Hematopoietic multipotent progenitor cell treated with erythropoietin and hydrocortisone succinate and interleukin-3 and kit ligand, for 8 days (in vitro differentiated cells): ENCODE measurements around the gene PLCB3.
A peak's percentile ranks its signal among the peaks of the same experiment; 100 is the strongest.

ENCODE experiments used
- DNase-seq: peaks from one replicate; pipeline ENCODE4 v3.0.0-alpha.2; 2015

PLCB3 gene

DNA sequence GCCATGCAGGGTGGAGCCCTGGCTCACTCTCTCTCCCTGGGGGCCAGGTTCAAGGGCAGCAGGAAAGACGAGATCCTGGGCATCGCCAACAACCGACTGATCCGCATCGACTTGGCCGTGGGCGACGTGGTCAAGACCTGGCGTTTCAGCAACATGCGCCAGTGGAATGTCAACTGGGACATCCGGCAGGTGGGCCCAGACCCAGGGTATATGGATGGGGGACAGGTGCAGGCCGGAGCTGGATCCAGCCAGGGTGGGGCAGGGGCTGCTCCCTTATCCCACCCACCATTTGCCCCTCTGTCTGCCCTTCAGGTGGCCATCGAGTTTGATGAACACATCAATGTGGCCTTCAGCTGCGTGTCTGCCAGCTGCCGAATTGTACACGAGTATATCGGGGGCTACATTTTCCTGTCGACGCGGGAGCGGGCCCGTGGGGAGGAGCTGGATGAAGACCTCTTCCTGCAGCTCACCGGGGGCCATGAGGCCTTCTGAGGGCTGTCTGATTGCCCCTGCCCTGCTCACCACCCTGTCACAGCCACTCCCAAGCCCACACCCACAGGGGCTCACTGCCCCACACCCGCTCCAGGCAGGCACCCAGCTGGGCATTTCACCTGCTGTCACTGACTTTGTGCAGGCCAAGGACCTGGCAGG is 28.2 kb upstream of the PLCB3 start:
- DNase-seq, result no peak

DNA sequence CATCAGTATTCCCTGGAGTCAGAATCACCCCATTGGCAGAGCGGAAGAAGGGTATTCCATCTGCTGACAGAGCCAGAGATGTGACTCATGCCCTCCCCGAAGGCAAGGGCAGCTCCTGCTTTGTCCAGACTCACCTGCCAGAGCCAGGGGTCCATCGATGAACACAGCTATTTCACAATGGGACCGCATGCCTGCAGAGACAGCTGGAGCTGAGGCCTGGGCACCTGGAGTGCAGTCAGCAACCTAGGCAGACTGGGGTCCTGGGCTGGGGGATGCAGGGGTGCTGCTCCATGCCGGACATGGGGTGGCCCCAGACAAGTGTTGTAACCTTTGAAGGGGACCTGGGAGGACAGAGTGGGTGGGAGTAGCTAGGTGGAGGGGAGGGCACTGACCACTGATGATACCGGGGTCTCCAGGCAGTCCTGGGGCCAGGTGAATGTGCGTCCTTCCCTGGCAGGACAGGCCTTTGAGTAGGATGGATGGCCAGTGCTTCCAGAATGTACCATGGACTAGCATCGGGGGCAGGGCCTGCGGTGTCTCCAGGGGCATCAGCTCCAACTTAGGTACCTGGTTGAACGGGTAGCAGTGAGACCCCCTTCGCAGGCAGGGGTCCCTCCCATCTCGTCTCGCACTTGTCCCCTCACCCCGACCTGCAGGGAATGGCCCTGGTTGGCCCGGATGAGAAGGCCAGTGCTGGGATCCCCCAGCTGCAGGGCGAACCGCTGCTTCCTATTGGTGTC is 27.0 kb upstream of the PLCB3 start:
- peak; percentile 5 for DNase-seq

DNA sequence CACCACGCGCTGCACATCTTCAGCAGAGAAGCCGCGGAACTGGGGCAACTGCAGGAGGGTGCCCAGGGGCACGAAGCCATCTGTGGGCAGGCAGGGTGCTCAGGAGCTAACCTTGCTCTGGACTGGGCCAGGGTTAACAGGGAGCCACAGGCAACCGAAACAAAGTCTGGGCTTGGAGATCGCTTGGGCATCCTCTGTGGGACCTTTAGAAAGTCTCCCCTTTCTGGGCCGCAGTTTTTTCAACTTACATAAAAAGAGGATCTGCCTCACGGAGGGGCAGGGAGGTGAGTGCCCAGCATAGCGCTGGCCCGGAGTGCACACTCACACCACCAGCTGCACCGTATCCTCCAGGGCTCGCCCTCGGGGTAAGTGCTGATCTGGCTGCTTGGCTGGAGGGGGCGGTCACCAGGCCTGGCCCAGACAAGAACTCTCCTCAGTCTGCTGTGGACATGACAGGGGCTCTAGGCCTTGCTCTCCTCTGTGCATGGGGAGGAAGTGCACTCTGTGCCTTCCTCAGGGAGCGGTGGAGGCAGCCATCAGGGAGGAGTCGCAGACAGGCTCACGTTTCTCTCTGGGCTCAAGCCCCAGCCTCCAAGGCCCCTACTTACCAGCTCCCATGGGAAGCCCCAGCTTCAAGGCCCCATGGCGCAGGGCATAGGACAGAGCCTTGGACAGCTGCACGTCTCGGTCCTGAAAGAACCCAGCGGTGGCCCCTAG is 26.3 kb upstream of the PLCB3 start:
- DNase-seq, result peak; percentile 6

DNA sequence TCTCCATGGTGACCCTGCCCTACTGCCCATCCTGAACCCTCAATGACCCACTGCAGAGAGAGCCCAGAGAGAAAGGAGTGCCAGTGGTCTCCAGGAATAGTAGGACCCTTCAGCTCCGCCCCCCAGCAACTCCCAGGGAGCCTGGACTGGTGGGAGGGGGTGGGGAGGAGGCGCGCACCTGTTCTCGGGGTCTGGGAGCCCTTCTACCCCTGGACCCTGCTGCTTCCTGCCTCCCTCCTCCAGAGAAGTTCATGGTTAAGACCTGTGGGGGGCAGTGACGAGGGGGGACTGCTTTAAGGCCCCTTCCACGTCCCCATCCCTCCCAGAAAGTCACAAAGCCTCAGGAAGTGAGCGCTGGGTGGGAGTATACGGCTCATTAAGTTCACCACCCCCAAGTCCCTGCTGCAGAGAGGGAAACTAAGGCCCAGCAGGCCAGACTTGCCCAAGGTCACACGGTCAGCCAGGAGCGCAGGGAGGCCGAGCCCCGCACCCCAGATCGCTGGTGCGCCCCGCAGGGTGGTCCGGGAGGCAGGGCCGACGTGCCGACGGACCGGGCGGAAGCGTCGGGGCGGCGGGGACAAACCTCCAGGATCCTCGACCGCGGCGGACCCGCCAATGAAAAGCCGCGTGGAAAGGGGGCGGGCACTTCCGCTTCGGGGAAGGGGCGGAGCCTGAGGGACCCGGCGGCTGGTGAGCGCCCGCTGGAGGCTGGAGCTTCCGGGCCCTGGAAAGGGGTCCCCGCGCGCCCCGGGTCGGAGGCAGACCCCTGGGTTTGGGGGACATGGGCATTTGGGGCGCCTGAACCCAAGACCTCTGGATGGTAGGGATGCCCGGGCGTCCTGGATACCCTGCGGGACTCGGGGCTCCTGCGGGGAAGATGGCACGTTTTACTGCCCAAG is 25.5 kb upstream of the PLCB3 start, which contains the start of the genes NUDT22 and TRPT1:
Gene NUDT22 (plus strand): TSS at position 667 of the 899 bp plus-strand sequence. CDS start 379 bp downstream, outside the sequence.
Gene TRPT1 (minus strand): TSS at position 579 of the 899 bp plus-strand sequence. CDS start 326 bp downstream, at position 253.
- DNase-seq, result peak; percentile 87

DNA sequence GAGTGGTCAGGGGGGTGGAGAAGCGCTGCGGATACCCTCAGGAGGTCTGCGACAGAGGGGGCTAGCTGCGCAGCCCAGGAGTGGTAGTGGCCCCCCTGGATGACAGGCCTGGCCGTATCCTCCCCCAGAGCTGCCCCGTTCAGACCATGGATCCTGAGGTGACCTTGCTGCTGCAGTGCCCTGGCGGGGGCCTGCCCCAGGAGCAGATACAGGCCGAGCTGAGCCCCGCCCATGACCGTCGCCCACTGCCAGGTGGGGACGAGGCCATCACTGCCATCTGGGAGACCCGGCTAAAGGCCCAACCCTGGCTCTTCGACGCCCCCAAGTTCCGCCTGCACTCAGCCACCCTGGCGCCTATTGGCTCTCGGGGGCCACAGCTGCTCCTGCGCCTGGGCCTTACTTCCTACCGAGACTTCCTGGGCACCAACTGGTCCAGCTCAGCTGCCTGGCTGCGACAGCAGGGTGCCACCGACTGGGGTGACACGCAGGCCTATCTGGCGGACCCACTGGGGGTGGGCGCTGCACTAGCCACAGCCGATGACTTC is 24.8 kb upstream of the PLCB3 start:
- DNase-seq, result peak; percentile 79

DNA sequence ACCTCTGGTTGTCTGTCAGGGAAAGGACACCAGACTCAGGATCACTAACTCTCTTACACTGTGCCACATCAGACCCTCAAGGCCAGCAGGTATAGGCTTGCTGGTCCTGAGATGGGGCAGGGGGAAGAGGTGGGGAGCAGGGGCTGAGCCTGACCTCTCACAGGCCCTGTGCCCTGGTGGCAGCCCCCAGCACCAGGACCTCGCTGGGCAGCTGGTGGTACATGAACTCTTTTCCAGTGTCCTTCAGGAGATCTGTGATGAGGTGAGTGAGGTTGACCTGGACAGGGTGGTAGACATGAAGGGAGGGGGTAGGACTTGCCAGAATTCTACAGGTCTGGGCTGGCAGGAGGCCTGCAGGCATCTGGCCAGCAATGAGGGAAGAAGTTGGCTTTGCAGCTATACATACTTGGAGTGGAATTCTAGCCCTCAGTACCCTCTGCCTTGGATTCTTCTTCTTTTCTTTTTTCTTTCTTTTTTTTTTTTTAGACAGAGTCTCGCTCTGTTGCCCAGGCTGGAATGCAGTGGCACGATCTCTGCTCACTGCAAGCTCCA is 23.8 kb upstream of the PLCB3 start:
- DNase-seq, result no peak

DNA sequence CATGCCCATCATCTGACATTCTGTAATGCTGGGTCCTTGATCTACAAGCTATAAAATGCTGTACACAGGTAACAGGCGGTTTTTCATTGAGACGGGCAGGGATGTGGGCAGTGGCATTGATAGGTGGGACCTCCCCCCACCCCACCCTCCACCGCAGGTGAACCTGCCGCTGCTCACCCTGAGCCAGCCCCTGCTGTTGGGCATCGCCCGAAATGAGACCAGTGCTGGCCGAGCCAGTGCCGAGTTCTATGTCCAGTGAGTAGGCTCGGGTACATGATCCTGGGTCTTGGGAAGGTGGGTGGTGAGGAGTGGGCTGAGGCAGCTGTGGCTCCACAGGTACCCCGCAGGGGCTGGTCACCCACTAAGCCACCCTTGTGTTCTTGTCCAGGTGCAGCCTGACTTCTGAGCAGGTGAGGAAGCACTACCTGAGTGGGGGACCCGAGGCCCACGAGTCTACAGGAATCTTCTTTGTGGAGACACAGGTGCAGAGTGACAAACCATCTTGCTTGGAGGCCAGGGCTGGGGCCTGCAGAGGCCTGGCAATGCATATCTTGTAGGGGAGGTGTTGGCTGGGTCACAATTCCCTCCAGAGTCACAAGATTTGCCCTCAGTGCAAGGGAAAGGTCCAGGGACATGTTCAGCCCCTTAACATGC is 22.1 kb upstream of the PLCB3 start:
- DNase-seq, result peak; percentile 3

DNA sequence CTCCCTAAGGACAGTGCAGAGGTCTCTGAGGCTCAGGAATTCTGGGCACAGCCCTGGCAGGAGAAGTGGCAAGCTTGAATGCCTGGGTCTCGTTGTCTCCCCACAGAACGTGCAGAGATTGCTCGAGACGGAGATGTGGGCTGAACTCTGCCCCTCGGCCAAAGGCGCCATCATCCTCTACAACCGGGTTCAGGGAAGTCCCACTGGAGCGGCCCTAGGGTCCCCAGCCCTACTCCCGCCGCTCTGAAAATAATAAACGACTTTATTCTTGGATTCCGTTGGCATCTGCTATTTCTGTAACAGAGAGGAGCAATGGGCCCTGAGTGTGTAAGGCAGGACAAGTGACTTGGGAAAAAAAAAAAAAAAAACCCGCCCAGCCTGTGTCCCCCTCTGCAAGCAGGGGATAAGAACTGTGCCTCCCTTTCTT is 21.6 kb upstream of the PLCB3 start:
- no peak for DNase-seq

DNA sequence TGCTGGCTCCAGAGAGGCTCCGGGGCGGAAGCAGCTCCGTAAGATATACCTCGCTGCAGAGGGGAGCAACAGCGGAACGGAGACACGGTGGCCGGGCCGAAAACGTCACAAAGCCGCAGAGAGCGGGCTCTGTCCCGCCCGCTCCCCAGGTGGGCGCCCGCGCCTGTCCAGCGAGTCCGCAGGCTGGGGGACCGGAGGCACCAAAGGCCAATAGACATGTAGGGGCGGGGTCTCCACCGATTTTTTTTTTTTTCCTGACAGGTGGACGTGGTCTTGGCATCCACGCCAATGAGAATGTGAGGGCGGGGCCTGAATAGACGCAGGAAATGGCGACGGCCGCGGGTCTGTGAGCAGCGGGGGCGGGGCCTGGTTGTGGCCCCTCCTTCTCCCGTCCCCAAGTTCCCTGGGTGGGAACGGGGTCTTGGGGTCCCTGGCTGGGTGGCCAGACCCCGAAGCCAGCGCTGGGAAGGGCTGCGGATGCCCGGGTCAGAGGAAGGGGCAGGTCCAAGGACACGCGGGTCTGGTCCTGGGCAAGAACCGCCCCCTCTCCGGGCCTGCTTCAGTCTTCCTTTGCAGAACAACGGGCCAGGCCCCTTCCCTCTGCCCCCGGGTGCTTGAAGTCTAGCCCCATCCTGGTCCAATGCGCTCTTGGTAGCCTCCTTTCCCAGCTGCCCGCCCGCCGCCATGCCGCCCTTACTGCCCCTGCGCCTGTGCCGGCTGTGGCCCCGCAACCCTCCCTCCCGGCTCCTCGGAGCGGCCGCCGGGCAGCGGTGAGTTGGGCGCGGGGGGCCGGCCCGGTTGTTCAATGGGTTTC is 21.0 kb upstream of the PLCB3 start, which contains the start of gene DNAJC4:
Gene DNAJC4 (plus strand): TSS at position 378 of the 814 bp plus-strand sequence. CDS start 307 bp downstream, at position 685.
- peak; percentile 95 for DNase-seq

DNA sequence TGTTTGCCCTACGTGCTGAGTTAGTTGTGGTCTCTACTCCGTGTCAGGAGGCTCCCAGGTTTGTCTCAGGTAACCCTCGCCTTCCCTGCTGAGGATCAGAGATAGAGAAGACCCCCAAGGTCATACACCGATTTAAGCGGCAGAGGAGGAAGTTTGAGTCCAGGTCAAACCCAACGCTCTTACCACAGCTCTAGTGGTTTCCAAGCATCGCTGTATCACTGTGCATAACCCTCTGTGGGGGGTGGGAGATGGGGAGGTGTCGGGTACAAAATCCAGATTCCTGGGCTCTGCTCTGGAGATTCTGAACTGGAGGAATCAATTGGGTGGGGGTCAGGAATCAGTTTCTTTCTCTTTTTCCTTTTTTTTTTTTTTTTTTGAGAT is 20.4 kb upstream of the PLCB3 start:
- peak; percentile 14 for DNase-seq

DNA sequence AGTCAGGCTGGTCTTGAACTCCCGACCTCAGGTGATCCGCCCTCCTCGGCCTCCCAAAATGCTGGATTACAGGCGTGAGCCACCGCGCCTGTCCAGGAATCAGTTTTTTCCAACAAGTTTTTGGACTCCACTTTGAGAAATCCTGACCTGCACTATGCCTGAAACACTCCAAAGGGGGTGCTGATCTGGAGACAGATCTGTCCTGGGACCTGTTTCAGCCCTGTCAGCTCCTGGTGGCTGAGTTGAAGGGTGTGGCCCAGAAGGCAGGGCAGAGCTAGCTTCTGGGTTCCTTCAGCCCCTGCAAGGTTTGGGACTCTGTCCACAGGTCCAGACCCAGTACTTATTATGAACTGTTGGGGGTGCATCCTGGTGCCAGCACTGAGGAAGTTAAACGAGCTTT is 19.8 kb upstream of the PLCB3 start:
- peak; percentile 55 for DNase-seq

DNA sequence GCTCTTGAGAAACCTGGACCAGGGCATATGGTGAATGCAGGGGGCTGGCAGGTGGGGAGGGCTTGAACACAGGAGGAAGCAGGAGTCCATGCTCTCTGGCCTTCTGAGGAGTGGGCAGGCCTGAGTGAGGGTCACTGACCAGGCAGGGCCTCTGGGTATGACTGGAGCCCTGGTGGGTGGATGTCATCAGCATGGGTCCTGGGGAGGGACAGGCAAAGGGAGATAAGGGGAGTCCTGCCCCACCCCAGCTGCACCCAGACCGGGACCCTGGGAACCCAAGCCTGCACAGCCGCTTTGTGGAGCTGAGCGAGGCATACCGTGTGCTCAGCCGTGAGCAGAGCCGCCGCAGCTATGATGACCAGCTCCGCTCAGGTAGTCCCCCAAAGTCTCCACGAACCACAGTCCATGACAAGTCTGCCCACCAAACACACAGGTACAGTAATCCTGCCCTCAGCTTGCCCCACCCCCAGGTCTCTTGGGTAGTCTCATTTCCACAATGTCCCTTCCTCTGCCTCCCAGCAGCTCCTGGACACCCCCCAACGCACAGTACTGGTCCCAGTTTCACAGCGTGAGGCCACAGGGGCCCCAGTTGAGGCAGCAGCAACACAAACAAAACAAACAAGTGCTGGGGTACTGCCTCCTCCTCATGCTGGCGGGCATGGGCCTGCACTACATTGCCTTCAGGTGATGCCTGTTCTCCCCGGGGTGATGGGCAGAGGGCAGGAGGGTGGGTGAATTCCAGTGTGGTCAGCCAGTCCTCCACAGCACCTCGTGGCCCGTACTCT is 19.0 kb upstream of the PLCB3 start:
- no peak for DNase-seq

DNA sequence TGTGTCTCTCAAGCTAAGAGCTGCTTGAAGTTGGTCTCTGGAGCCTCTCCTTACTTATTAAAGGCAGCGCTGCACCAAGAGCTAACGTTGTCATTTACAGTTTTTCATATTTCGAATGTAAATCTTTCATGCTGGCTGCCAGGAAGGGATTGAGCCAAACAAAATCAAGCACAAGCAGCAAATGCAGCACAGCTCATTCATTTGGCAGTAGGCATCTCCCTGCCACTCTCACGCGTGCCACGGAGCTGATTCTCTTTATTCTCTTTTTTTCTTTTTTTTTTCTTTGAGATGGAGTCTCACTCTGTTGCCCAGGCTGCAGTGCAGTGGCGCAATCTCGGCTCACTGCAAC is 18.4 kb upstream of the PLCB3 start:
- DNase-seq, result no peak

DNA sequence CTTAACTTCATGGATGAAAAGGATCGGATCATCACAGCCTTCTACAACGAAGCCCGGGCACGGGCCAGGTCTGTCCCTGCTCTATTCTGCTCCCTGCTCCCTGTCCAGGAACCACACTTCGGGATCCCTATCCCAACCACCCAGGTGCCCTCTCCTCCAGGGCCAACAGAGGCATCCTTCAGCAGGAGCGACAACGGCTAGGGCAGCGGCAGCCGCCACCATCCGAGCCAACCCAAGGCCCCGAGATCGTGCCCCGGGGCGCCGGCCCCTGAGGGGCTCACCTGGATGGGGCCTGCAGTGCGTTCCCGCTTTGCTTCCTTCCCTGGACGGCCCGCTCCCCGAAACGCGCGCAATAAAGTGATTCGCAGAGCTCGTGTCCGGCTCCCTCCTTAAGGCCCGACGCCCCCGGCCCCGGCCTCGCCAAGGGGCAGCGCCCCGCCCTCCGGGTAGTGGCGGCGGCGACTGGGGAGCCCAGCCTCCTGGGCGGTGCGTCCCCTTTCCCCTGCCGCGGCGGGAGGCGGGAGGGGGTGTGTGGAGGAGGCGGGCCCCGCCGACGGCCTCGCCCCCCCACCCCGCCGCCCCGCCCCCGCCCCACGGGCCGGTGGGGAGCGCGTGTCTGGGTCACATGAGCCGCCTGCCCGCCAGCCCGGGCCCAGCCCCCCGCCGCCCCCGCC is 17.3 kb upstream of the PLCB3 start, which contains the start of gene VEGFB:
Gene VEGFB (plus strand): TSS at position 672 of the 674 bp plus-strand sequence. CDS start 250 bp downstream, outside the sequence.
- DNase-seq, result peak; percentile 58

DNA sequence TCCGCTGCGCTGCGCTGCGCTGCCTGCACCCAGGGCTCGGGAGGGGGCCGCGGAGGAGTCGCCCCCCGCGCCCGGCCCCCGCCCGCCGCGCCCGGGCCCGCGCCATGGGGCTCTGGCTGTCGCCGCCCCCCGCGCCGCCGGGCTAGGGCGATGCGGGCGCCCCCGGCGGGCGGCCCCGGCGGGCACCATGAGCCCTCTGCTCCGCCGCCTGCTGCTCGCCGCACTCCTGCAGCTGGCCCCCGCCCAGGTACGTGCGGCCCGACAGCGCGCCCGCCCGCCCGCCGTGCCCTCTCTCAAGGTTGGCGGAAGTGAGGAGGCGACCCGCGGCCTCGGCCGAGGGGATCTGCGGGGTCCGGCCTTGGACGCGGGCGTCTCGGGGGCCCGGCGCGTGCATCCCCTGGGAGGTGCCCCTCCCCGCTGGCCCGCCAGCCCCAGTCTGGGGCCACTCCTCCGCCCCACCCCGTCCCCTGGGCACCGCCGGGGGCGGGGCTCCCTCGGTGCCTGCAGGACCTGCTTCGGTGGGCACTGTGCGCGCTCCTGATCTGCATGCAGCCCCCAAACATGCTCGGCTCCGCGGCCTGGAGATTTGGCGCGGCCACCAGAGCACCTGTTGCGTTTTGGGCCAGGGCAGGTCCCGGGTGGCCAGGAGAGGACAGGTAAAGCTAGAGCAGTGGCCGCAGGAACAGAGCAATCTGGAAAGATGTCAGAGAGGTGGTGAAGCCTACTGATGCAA is 16.5 kb upstream of the PLCB3 start:
- DNase-seq, result peak; percentile 54

DNA sequence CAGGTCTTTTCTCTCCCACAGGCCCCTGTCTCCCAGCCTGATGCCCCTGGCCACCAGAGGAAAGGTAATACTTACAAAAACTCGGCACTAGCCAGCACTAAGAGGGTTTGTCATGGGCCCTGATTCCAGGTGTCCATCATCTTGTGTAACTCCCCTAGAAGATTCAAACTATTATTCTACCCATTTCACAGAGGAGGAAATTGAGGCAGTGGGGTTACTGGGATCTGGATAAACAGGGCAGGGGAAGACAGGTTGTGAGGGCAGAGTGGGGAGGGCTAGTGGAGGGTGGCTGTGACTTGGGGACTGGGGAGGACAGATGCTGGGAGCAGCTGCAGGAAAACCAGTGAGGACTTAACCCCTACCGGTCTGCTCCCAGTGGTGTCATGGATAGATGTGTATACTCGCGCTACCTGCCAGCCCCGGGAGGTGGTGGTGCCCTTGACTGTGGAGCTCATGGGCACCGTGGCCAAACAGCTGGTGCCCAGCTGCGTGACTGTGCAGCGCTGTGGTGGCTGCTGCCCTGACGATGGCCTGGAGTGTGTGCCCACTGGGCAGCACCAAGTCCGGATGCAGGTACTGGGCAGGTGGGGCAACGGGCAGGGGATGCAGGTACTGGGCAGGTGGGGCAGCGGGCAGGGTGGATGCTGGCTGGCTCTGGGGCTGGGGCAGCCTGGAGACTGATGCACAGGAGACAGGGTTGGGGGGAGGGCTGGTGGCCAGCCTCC is 15.7 kb upstream of the PLCB3 start:
- no peak for DNase-seq

DNA sequence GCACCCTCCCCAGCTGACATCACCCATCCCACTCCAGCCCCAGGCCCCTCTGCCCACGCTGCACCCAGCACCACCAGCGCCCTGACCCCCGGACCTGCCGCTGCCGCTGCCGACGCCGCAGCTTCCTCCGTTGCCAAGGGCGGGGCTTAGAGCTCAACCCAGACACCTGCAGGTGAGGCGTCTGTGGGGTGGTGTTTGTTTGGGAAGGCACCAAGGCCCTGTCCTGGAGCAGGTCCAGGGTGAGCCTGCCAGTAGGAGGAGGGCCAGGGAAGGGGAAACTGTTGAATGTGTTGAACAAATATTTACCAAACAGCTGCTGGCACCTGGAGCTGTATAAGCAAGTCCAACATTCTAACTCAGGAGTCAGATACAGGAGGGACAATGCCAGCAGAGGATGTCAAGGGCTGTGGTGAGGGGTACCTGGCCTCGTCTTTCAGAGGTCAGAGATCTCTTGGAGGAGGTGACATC is 13.8 kb upstream of the PLCB3 start:
- DNase-seq, result no peak
